SK-N-SH treated with all-trans-retinoic acid at 6 μM for 48 hours (cell line): ENCODE results near the gene PFKFB1.

Experiments
- ATAC-seq: fragments of 200-7000 bp; cut with Tn5 transposase; 3 replicates; pipeline ENCODE4 v1.9.1; 2020; ENCODE audit warnings: mild to moderate bottlenecking, moderate library complexity
- ARNTL ChIP-seq: fragments of 450-650 bp; formaldehyde crosslinking; IDR thresholded peaks from 2 replicates; pipeline ENCODE4 v1.5.0; 2020; ENCODE audit warnings: low read depth, mild to moderate bottlenecking, moderate library complexity, borderline replicate concordance
- BACH2 ChIP-seq: fragments of 250-450 bp; sonication (Bioruptor Pico); IDR thresholded peaks from 2 replicates; pipeline ENCODE4 v1.9.0; 2021; ENCODE audit warnings: mild to moderate bottlenecking, borderline replicate concordance
- CSDC2 ChIP-seq: fragments of 250-450 bp; sonication (Bioruptor Pico); IDR thresholded peaks from 2 replicates; pipeline ENCODE4 v1.5.0; 2020; ENCODE audit warnings: mild to moderate bottlenecking, moderate library complexity
- ESRRG ChIP-seq: fragments of 250-450 bp; sonication (Bioruptor Pico); IDR thresholded peaks from 2 replicates; pipeline ENCODE4 v1.6.1; 2021; ENCODE audit warnings: mild to moderate bottlenecking
- GLIS3 ChIP-seq: fragments of 250-450 bp; sonication (Bioruptor Pico); IDR thresholded peaks from 2 replicates; pipeline ENCODE4 v1.5.0; 2020; ENCODE audit warnings: mild to moderate bottlenecking, moderate library complexity
- ISL1 ChIP-seq: fragments of 250-450 bp; sonication (Bioruptor Pico); IDR thresholded peaks from 2 replicates; pipeline ENCODE4 v2.1.2; 2022; ENCODE audit warnings: mild to moderate bottlenecking, moderate library complexity
- OSR1 ChIP-seq: fragments of 250-450 bp; sonication (Bioruptor Pico); IDR thresholded peaks from 2 replicates; pipeline ENCODE4 v1.8.0; 2022; ENCODE audit warnings: moderate library complexity, mild to moderate bottlenecking, inconsistent platforms
- PPARA ChIP-seq: fragments of 250-450 bp; sonication (Bioruptor Pico); IDR thresholded peaks from 2 replicates; pipeline ENCODE4 v1.5.0; 2020; ENCODE audit warnings: mild to moderate bottlenecking, borderline replicate concordance
- RARB ChIP-seq: fragments of 250-450 bp; sonication (Bioruptor Pico); IDR thresholded peaks from 2 replicates; pipeline ENCODE4 v1.8.0; 2021; ENCODE audit warnings: mild to moderate bottlenecking, moderate library complexity
- SNAI2 ChIP-seq: fragments of 250-450 bp; sonication (Bioruptor Pico); IDR thresholded peaks from 2 replicates; pipeline ENCODE4 v1.5.0; 2020; ENCODE audit warnings: mild to moderate bottlenecking, moderate library complexity
- TCF4 ChIP-seq: fragments of 250-450 bp; sonication (Bioruptor Pico); IDR thresholded peaks from 2 replicates; pipeline ENCODE4 v1.8.0; 2021; ENCODE audit warnings: mild to moderate bottlenecking, moderate library complexity, borderline replicate concordance
- TOX ChIP-seq: fragments of 250-450 bp; sonication (Bioruptor Pico); IDR thresholded peaks from 2 replicates; pipeline ENCODE4 v1.8.0; 2021; ENCODE audit warnings: mild to moderate bottlenecking, moderate library complexity, borderline replicate concordance
- ZC3H10 ChIP-seq: fragments of 250-450 bp; sonication (Bioruptor Pico); IDR thresholded peaks from 2 replicates; pipeline ENCODE4 v1.5.1; 2021; ENCODE audit warnings: mild to moderate bottlenecking, moderate library complexity
- ZFP3 ChIP-seq: fragments of 250-450 bp; sonication (Bioruptor Pico); IDR thresholded peaks from 2 replicates; pipeline ENCODE4 v1.5.0; 2020; ENCODE audit warnings: mild to moderate bottlenecking, moderate library complexity
- ZFP30 ChIP-seq: fragments of 450-650 bp; formaldehyde crosslinking; IDR thresholded peaks from 2 replicates; pipeline ENCODE4 v1.5.0; 2022; ENCODE audit warnings: mild to moderate bottlenecking, moderate library complexity
- ZNF565 ChIP-seq: fragments of 450-650 bp; formaldehyde crosslinking; conservative IDR thresholded peaks from 2 replicates; pipeline ENCODE4 v1.5.0; 2020; ENCODE audit warnings: low read depth, mild to moderate bottlenecking, moderate library complexity
- ZNF70 ChIP-seq: fragments of 450-650 bp; formaldehyde crosslinking; IDR thresholded peaks from 2 replicates; pipeline ENCODE4 v1.5.0; 2020; ENCODE audit warnings: mild to moderate bottlenecking, moderate library complexity
- TF ChIP-seq, protein P1 (sequence below): fragments of 250-450 bp; sonication (Bioruptor Pico); IDR thresholded peaks from 2 replicates; pipeline ENCODE4 v1.8.0; 2021; ENCODE audit warnings: low read depth, mild to moderate bottlenecking, moderate library complexity, borderline replicate concordance
- TF ChIP-seq, protein P2 (sequence below): fragments of 250-450 bp; sonication (Bioruptor Pico); IDR thresholded peaks from 2 replicates; pipeline ENCODE4 v1.5.1; 2020; ENCODE audit warnings: low read depth, mild to moderate bottlenecking, moderate library complexity
- TF ChIP-seq, protein P3 (sequence below): fragments of 250-450 bp; sonication (Bioruptor Pico); IDR thresholded peaks from 2 replicates; pipeline ENCODE4 v1.5.0; 2020; ENCODE audit warnings: mild to moderate bottlenecking, moderate library complexity
- TF ChIP-seq, protein P4 (sequence below): fragments of 250-450 bp; sonication (Bioruptor Pico); IDR thresholded peaks from 2 replicates; pipeline ENCODE4 v1.8.0; 2020; ENCODE audit warnings: mild to moderate bottlenecking, moderate library complexity, borderline replicate concordance

Gene PFKFB1

DNA sequence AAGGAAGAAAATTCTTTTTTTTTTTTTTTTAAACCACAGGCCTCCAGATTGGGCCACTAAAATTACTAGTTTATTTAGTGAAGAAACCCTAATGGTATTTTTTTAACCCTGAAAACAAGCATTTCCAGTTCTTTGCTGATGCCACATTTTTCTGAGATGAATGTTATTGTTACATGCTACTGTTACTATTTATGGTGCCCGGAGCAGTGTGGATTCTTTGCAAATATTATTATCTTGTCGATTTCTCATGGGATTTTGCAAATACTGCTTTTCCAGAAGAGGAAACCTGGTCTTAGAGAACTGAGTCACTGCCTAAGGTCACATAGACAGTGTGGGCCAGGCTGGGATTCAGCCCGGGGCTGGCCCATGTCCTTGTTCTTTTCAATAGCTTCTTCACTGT is 45.5 kb upstream of the PFKFB1 start (continued):
- no peak for TF ChIP-seq ZFP3 (CRISPR knock-in tag)
- no peak for TF ChIP-seq ARNTL (CRISPR knock-in tag)
- TF ChIP-seq, protein P1, sequence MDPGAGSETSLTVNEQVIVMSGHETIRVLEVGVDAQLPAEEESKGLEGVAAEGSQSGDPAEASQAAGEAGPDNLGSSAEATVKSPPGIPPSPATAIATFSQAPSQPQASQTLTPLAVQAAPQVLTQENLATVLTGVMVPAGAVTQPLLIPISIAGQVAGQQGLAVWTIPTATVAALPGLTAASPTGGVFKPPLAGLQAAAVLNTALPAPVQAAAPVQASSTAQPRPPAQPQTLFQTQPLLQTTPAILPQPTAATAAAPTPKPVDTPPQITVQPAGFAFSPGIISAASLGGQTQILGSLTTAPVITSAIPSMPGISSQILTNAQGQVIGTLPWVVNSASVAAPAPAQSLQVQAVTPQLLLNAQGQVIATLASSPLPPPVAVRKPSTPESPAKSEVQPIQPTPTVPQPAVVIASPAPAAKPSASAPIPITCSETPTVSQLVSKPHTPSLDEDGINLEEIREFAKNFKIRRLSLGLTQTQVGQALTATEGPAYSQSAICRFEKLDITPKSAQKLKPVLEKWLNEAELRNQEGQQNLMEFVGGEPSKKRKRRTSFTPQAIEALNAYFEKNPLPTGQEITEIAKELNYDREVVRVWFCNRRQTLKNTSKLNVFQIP (CRISPR knock-in tag) = no peak
- no peak for TF ChIP-seq ISL1 (CRISPR knock-in tag)

DNA sequence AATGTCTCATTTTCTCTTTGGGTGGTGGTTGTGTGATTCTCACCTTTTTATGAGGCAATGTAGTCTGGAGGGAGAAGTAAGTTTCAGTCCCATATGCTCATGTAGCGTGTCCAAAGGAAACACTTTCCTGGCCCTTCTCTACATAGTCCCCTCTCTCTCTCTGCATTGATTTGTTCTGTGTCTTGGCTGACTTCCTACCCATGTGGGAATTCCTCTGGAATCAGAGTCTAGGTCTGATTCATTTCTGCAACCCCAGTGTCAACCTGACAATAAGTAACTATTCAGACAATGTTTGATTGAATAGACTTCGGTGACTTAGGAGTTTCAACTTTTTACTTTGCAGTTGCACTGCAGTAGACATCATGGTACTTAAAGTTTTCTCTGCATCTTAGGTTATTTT is 39.4 kb upstream of the PFKFB1 start:
- TF ChIP-seq, protein P2, sequence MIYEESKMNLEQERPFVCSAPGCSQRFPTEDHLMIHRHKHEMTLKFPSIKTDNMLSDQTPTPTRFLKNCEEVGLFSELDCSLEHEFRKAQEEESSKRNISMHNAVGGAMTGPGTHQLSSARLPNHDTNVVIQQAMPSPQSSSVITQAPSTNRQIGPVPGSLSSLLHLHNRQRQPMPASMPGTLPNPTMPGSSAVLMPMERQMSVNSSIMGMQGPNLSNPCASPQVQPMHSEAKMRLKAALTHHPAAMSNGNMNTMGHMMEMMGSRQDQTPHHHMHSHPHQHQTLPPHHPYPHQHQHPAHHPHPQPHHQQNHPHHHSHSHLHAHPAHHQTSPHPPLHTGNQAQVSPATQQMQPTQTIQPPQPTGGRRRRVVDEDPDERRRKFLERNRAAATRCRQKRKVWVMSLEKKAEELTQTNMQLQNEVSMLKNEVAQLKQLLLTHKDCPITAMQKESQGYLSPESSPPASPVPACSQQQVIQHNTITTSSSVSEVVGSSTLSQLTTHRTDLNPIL (CRISPR knock-in tag) = no peak
- TF ChIP-seq ISL1 (CRISPR knock-in tag) (no peak), CSDC2 (CRISPR knock-in tag) (no peak), ZC3H10 (CRISPR knock-in tag) (no peak), ESRRG (CRISPR knock-in tag) (no peak), TOX (CRISPR knock-in tag) (no peak), SNAI2 (CRISPR knock-in tag) (no peak), RARB (no peak), ZFP30 (CRISPR knock-in tag) (no peak), GLIS3 (CRISPR knock-in tag) (no peak), BACH2 (no peak), TCF4 (CRISPR knock-in tag) (no peak), PPARA (CRISPR knock-in tag) (no peak), OSR1 (no peak), ZFP3 (CRISPR knock-in tag) (no peak), ZNF565 (CRISPR knock-in tag) (no peak)
- TF ChIP-seq, protein P3, sequence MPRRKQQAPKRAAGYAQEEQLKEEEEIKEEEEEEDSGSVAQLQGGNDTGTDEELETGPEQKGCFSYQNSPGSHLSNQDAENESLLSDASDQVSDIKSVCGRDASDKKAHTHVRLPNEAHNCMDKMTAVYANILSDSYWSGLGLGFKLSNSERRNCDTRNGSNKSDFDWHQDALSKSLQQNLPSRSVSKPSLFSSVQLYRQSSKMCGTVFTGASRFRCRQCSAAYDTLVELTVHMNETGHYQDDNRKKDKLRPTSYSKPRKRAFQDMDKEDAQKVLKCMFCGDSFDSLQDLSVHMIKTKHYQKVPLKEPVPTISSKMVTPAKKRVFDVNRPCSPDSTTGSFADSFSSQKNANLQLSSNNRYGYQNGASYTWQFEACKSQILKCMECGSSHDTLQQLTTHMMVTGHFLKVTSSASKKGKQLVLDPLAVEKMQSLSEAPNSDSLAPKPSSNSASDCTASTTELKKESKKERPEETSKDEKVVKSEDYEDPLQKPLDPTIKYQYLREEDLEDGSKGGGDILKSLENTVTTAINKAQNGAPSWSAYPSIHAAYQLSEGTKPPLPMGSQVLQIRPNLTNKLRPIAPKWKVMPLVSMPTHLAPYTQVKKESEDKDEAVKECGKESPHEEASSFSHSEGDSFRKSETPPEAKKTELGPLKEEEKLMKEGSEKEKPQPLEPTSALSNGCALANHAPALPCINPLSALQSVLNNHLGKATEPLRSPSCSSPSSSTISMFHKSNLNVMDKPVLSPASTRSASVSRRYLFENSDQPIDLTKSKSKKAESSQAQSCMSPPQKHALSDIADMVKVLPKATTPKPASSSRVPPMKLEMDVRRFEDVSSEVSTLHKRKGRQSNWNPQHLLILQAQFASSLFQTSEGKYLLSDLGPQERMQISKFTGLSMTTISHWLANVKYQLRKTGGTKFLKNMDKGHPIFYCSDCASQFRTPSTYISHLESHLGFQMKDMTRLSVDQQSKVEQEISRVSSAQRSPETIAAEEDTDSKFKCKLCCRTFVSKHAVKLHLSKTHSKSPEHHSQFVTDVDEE (CRISPR knock-in tag) = no peak
- TF ChIP-seq, protein P4, sequence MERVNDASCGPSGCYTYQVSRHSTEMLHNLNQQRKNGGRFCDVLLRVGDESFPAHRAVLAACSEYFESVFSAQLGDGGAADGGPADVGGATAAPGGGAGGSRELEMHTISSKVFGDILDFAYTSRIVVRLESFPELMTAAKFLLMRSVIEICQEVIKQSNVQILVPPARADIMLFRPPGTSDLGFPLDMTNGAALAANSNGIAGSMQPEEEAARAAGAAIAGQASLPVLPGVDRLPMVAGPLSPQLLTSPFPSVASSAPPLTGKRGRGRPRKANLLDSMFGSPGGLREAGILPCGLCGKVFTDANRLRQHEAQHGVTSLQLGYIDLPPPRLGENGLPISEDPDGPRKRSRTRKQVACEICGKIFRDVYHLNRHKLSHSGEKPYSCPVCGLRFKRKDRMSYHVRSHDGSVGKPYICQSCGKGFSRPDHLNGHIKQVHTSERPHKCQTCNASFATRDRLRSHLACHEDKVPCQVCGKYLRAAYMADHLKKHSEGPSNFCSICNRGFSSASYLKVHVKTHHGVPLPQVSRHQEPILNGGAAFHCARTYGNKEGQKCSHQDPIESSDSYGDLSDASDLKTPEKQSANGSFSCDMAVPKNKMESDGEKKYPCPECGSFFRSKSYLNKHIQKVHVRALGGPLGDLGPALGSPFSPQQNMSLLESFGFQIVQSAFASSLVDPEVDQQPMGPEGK = no peak
- no peak for ATAC-seq

DNA sequence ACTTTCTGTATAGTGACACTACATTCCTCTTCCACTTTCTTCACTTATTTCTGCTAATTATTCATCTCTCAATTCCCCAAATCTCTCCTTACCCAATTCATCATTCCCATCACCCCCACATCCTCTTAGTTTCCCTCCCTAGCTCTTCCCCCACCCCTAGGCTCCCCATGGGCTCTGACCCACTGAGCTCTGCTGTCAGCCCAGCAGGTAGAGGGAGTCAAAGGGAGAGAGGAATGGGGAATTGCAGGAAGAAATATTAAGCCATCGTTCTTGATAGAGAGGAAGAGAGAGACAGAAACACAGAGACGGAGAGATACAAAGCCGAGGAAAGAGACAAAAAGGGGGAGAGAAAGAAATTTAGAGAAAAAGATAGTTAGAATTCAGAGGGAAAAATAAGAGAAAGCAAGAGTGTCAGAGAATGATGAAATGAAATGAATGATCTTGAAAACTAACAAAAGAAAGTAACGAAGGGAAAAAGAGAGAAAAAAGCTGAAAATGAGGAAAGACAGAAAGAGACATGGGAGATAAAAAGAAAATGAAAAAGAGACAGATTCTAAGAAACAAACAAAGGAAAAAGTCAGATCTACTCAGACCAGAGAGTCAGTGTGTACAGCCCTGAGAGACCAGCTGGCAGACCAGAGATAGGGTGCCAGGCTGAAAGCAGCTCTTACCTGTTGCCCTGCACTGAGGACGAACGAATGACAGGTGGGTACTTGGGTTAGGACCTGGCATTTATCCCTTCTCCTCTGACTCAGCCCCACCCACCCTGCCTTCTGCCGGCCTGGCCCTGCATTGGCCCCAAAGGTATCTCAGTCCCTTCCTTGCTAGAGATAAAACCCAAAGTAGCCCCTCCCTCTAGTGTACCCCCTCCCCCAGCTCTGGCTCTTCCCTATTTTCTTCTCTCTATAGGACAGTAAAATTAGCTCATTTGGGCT is 36.5 kb upstream of the PFKFB1 start, which contains the start of gene ALAS2:
Gene ALAS2, minus strand, starts transcription at position 707 of the 935 bp plus-strand sequence. CDS start 4,977 bp downstream, outside the sequence.
- TF ChIP-seq ZNF70 (no peak), BACH2 (no peak)
- no peak for ATAC-seq

DNA sequence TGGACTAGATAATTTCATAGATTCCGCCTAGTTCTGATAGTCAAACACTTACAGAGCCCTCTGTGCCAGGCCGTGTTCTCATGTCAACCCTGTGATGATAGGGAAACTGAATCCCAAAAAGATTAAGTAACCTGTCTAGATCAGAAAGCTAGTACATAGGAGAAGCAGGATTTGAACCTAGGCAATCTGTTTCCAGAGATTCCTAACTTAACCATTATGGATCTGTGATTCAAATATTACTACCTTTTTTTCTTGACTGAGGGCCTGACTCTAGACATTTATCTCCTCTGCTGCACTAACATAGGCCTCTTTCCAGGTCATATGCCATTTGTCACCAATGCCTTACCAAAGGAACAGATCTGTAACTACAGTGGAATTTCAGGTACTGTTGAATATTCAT is 35.3 kb upstream of the PFKFB1 start:
- TF ChIP-seq ZC3H10 (CRISPR knock-in tag) (no peak), TCF4 (CRISPR knock-in tag) (no peak), PPARA (CRISPR knock-in tag) (no peak)
- TF ChIP-seq, protein P4 = no peak
- ATAC-seq = no peak
